ENCODE results near the gene DACH1. TPM values are rescaled to one million over a fixed set of nuclear protein-coding genes. Genes with fewer than 3 reads are reported as not detected.

Gene DACH1
- total and polyA plus RNA-seq, 2 donors (not counting 3 experiments of a cell fraction or from before 2014, with no cell fraction given): 8.6 to 28.3 TPM

DNA sequence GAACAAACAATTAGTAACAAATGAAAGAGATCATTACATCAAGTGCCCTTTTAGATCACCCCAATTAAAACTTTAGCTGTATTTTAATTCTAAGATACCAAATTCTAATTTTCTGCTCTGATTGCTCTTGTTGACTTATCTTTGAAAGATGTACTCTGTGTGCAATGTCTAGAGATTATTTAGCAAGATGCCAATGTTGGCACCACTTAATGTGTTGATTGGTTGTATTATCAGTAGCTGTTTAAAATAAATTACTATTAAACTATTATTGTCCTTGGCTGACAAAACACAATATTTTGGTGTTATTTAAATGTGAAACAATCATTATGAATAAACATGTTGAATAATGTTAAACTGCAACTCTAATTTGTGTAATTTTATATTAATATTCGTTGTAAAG lies 386.0 kb downstream of the DACH1 start:
- H3K36me3 ChIP-seq (ENCODE audit: control insufficient read depth in 2 of 2, extremely low read depth in 1 of 2, insufficient read depth in 2 of 2, low read length in 2 of 2): no peaks in the 10 kb centered on the region
- H3K4me2 ChIP-seq (ENCODE audit: insufficient read depth, low read length): no peak overlapping the region
- dilution Hi-C loops (cut with MboI; ENCODE audit: extremely low pct_ligation_motif_present, low sequenced_read_pairs) (no loop called here), intact Hi-C loops (cut with micrococcal nuclease) (no loop called here)
- ChIA-PET CTCF (interaction anchor here (1.0 to 1.3 kb wide), 3 partner anchors 8 to 398 kb away, joined by 3 to 4 read pairs (median 3); no protein-coding TSS in a partner anchor), POLR2A (no interaction called here)
- H3K9me1 ChIP-seq (replicated peaks; ENCODE audit: control insufficient read depth, extremely low read depth, insufficient read depth, low read length): no peaks in the 10 kb centered on the region
- no peaks in the 10 kb centered on the region for H3K27me3 ChIP-seq (ENCODE audit: control insufficient read depth in 2 of 2, insufficient read depth in 2 of 2, low read length in 2 of 2)
- FAIRE-seq (no peak), DNase-seq (ENCODE audit: low read depth, low spot score) (no peak)
- no peak overlapping the region for H3K4me3 ChIP-seq (replicated peaks in 1 of 3; ENCODE audit: insufficient read depth in 1 of 3, low read depth in 1 of 3, low read length in 3 of 3)
- H2AFZ ChIP-seq (ENCODE audit: low read depth, low read length): no peak overlapping the region
- no peaks in the 10 kb centered on the region for H3K79me2 ChIP-seq (ENCODE audit: control insufficient read depth, insufficient read depth, low read length)
- H3K9me3 ChIP-seq (replicated peaks; ENCODE audit: control insufficient read depth, insufficient read depth, low read length): no peaks in the 10 kb centered on the region
- no peaks in the 10 kb centered on the region for H3K4me1 ChIP-seq (ENCODE audit: control insufficient read depth, extremely low read depth, insufficient read depth, low read length)
- TF ChIP-seq JUN (IDR thresholded peaks at IDR 0.05; ENCODE audit: borderline replicate concordance, insufficient read depth, insufficient read length, low read depth): no peak
- TF ChIP-seq, protein P1, sequence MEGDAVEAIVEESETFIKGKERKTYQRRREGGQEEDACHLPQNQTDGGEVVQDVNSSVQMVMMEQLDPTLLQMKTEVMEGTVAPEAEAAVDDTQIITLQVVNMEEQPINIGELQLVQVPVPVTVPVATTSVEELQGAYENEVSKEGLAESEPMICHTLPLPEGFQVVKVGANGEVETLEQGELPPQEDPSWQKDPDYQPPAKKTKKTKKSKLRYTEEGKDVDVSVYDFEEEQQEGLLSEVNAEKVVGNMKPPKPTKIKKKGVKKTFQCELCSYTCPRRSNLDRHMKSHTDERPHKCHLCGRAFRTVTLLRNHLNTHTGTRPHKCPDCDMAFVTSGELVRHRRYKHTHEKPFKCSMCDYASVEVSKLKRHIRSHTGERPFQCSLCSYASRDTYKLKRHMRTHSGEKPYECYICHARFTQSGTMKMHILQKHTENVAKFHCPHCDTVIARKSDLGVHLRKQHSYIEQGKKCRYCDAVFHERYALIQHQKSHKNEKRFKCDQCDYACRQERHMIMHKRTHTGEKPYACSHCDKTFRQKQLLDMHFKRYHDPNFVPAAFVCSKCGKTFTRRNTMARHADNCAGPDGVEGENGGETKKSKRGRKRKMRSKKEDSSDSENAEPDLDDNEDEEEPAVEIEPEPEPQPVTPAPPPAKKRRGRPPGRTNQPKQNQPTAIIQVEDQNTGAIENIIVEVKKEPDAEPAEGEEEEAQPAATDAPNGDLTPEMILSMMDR (IDR thresholded peaks at IDR 0.05; ENCODE audit: extremely low read depth in 1 of 2, insufficient read depth in 1 of 2, low read depth in 1 of 2, low read length in 2 of 2): no peak
- TF ChIP-seq FOS (IDR thresholded peaks at IDR 0.05; ENCODE audit: borderline replicate concordance, insufficient read depth, low read length): no peak
- no peak for TF ChIP-seq POLR2AphosphoS5 (IDR thresholded peaks at IDR 0.05; ENCODE audit: insufficient read depth, low read depth, low read length)
- no peak for TF ChIP-seq EZH2 (IDR thresholded peaks at IDR 0.05; ENCODE audit: borderline replicate concordance, low read depth, low read length, severe bottlenecking)
- no peak for TF ChIP-seq MYC (IDR thresholded peaks at IDR 0.05; ENCODE audit: low read depth, low read length)
- no peak for TF ChIP-seq GATA2 (IDR thresholded peaks at IDR 0.05; ENCODE audit: insufficient read depth, insufficient read length, low read depth, low read length)
- no peak for TF ChIP-seq POLR2A (IDR thresholded peaks at IDR 0.05; ENCODE audit: low read depth, low read length)
- H3K27ac ChIP-seq (ENCODE audit: insufficient read depth, low read depth, low read length): no peak overlapping the region
- no TSS peak for BruUV-seq (replicated peaks)
- no peaks in the 10 kb centered on the region for H4K20me1 ChIP-seq (replicated peaks; ENCODE audit: control insufficient read depth, extremely low read depth, insufficient read depth, low read length)
- H3K9ac ChIP-seq (replicated peaks; ENCODE audit: extremely low read depth, insufficient read depth, low read length): no peak overlapping the region

All from endothelial cell of umbilical vein (primary cell).